B cell (primary cell): ENCODE measurements around the gene COL8A2.

Experiments
- CTCF ChIP-seq: fragments of 200-600 bp; IDR thresholded peaks from one replicate; pipeline ENCODE4 v1.8.0; 2022; ENCODE audit warnings: antibody characterized with exemption, mild to moderate bottlenecking
- EZH2 ChIP-seq: IDR thresholded peaks from 2 replicates; pipeline ENCODE4 v1.6.1; 2012; ENCODE audit warnings: borderline replicate concordance, low read depth, mild to moderate bottlenecking, moderate library complexity, low read length; ENCODE audit not compliant: insufficient read depth, poor library complexity, severe bottlenecking

GRCh38 chr1:36132029-36132428, 7.0 kb upstream of the COL8A2 start:
- no peak for TF ChIP-seq CTCF
- no peak for TF ChIP-seq EZH2
